Measurements from ENCODE around the gene IRAK2.

IRAK2 gene

DNA sequence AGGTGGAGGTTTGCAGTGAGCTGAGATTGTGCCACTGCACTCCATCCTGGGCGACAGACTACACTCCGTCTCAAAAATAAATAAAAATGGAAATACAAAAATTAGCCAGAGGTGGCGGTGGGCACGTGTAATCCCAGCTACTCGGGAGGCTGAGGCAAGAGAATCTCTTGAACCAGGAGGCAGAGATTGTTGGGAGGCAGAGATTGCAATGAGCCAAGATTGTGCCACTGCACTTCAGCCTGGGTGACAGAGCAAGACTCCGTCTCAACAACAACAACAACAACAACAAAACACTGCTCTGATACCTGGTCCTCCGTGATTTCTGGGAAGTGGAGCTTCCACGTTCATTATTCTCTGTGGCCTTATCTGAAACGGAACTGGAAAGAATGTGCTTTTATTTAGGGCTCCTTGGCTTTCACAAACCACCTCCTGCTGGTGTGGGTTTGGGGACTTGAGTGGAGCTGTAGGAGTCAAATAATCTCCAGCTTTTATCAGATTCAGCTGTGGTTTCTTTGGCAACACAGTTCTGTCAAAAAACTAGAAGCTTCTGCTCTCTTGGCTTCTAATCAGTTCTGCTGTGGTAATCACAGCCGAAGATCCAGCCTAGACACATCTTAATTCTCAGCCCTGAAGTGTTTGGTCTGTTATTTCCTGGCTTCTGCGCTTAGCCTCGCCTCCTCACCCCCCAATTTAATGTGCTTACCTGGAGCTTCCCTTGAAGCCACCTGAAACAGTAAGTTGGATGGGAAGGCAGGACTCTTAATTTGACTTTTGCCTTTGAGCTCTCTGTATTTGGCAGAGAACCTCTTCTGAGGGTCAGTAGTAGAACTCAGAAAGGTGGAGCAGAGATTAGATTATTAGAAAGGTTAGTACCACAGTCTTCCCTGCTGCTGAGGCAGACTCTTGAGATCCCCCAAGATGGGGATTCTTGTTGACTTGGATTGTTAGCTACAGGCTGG lies 21.4 kb downstream of the IRAK2 start:
- DNase-seq, result peak in 1 of 42 donors; percentile 15
- intact Hi-C loops (cut with DNase I), result no loop called here

GRCh38 chr3:10187290-10187876 lies 22.7 kb downstream of the IRAK2 start:
- DNase-seq, result peak in 7 of 42 donors; percentile 23 to 73 (median 44)
- intact Hi-C loops (cut with DNase I), result no loop called here

- intact Hi-C loops (cut with DNase I), result no loop called here
- no peak for DNase-seq
These were observed 23.2 kb downstream of the IRAK2 start for GRCh38 chr3:10187944-10188343.

DNA sequence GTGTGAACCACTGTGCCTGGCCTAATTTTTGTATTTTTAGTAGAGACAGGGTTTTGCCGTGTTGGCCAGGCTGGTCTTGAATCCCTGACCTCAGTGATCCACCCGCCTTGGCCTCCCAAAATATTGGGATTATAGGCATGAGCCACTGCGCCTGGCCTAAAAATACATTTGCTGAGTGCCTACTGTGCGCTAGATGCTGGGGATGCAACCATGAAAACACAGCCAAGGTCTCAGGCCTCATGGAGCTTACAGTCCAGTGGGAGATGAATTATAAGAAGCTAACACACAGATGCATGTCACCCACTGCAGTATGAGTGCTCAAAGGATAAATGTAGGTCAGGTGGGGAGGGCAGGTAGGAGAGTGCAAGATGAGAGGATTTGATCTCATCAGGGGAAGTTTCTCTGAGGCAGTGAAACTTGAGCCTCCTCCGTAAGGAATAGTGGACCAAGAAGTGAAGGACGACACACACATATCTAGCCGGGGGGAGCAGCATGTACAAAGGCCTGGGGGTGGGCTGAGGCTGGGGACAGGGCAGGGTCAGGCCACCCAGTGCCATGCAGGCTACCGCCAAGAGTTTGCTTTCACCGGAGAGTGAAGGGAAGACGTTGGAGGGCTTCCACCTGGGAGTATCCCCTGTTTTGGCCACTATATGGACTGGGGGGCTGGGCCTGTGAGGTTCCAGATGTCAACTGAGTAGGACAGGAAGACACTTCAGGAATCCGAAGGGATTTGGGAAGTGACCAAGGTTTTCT lies 24.3 kb downstream of the IRAK2 start:
- peak in 2 of 42 donors; percentile 16 to 37 for DNase-seq
- intact Hi-C loops (cut with DNase I), result no loop called here

- intact Hi-C loops (cut with DNase I), result no loop called here
- DNase-seq, result peak; percentile 86 to 98 (median 94)
These were observed 25.0 kb downstream of the IRAK2 start for GRCh38 chr3:10189557-10190354.

- DNase-seq, result peak in 24 of 42 donors; percentile 5 to 70 (median 34)
These were observed 28.4 kb downstream of the IRAK2 start for GRCh38 chr3:10192953-10193691.

DNA sequence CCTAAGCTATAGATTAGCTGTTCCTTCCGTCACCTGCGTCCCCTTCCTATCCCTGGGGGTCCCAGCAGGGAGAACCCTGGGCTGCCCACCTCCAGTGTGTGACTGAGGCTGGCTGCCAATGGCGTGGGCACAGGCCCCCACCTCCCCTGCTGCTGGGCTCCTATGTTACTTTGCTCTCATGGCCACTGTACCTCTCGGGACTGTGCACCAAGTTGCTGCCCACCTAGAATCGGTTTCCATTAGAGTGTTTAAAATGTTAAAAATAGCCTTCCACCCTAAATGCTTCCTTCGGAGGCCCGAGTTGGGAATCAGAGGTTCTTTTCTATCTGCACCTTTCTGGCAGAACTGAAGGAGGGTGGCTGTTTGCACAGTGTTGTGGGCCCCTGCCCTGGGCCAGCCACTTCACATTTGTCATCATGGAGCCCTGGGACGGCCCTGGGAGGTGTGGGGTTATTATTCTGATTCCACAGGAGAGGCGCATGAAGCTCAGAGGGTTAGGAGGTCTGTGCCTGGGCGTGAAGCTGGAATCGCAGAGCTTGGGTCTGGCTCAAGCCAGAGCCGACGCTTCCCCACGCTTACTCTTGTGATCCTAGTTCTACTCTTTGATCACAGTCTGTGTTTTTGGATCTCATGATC lies 29.1 kb downstream of the IRAK2 start:
- intact Hi-C loops (cut with DNase I), result no loop called here
- DNase-seq, result peak in 1 of 42 donors; percentile 19

More at GRCh38 chr3:10192953-10193691, 28.4 kb downstream of the IRAK2 start:
- intact Hi-C loops (cut with DNase I), result no loop called here

GRCh38 chr3:10194328-10195071 lies 29.8 kb downstream of the IRAK2 start:
- peak; percentile 32 to 93 (median 70) for DNase-seq
- intact Hi-C loops (cut with DNase I), result no loop called here

DNA sequence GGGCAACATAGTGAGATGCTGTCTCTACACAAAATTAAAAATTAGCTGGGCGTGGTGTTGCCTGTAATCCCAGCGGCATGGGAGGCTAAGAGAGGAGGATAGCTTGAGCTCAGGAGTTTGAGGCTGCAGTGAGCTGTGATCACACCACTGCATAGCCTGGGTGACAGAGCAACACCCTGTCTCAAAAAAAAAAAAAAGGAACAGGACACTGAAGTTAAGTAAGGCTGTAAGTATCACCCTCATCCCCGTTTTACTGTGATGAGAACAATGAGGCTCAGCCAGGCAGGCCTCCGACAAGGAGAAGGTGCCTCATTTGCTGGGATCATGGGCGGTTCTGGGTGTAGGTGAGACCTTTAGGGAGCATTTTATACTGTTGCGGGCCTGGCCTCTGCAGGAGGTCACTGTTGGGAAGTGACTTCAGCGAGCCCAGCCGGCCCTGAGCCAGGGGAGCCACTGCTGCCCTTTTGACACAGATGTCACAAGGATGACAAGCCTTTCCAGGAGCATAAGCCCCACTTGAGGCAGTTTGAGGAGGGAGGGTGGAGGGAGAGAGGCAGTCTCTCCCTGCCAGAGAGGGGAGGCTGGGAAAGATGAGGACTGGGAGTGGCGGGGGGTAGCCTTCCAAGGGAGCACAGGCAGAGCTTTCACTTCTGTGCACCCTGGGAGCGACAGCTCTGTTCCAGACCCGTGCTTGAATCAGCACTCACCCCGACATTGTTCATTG lies 30.8 kb downstream of the IRAK2 start:
- intact Hi-C loops (cut with DNase I), result no loop called here
- peak in 35 of 42 donors; percentile 24 to 87 (median 51) for DNase-seq

GRCh38 chr3:10196389-10197052 lies 31.8 kb downstream of the IRAK2 start:
- no peak for DNase-seq
- intact Hi-C loops (cut with DNase I), result no loop called here

GRCh38 chr3:10198226-10198625 lies 33.5 kb downstream of the IRAK2 start:
- intact Hi-C loops (cut with DNase I), result no loop called here
- DNase-seq, result no peak

- intact Hi-C loops (cut with DNase I), result no loop called here
- no peak for DNase-seq
These were observed 34.3 kb downstream of the IRAK2 start for GRCh38 chr3:10198761-10199649.

- intact Hi-C loops (cut with DNase I), result no loop called here
- DNase-seq, result no peak
These were observed 40.2 kb downstream of the IRAK2 start for GRCh38 chr3:10204921-10205320.

DNA sequence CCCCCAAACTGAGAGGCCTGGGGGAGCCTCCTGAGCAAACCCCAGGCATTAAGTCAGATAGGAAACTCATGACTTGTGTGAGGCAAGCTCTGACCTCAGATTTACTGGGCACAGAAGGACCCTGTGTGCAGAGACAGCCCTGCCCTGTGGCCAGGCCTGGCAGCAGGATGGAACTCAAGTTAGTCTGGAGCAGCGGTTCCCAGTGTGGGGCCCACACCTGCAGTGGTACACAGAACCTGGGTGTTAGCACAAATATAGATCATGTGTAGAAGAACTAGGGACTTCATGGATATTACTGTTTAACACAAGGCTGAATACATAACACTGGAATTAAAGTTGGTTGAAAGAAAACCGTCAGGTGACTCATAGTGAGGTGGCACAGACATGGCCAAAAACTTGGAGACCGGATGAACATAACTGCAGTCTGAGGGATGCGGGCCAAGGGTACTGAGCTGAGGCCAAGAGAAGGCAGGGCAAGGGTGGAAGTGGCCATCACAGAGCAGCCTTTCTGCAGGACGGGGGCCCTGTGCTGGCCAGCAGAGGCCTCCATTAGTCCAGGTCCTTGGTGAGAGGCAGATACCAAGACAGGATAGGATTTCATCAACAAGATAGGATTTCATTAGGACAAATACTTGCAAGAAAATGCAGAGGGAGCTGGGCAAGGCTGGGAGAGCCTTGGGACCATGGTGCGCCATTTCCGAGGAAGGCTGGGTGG lies 40.9 kb downstream of the IRAK2 start:
- DNase-seq, result peak in 10 of 42 donors; percentile 16 to 75 (median 42)
- intact Hi-C loops (cut with DNase I), result no loop called here

Measured in head of caudate nucleus (tissue), 42 donors.